Measurements from ENCODE around the gene FMN2. TPM values are rescaled to one million over a fixed set of nuclear protein-coding genes. Genes with fewer than 3 reads are reported as not detected.
A peak's percentile ranks its signal among the peaks of the same experiment; 100 is the strongest.
"Not testable (repeated sequence)": the region's sequence is repeated elsewhere in the genome, so short reads cannot be mapped to it uniquely, and the experiment has no call there.

Gene FMN2
- total RNA-seq, 1 donor, result 34.5 TPM

DNA sequence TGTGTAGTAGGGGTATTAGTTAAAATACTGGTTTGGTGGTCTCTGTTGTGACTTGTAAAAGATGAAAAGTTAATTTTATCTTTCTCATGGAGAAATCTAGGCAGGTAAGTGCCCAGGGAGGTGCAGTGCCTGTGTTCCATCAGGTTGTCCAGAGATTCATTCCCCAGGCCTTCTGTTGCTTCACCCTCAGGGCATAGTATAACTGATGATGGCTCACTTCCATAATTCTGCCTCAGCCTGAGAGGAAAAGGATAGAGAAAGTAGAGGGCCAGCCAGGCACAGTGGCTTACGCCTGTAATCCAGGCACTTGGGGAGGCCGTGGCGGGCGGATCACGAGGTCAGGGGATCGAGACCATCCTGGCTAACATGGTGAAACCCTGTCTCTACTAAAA lies 153.9 kb downstream of the FMN2 start:
- H3K4me3 ChIP-seq (ENCODE audit: low read depth, low read length), result no peak overlapping the region
- TF ChIP-seq, protein P1, sequence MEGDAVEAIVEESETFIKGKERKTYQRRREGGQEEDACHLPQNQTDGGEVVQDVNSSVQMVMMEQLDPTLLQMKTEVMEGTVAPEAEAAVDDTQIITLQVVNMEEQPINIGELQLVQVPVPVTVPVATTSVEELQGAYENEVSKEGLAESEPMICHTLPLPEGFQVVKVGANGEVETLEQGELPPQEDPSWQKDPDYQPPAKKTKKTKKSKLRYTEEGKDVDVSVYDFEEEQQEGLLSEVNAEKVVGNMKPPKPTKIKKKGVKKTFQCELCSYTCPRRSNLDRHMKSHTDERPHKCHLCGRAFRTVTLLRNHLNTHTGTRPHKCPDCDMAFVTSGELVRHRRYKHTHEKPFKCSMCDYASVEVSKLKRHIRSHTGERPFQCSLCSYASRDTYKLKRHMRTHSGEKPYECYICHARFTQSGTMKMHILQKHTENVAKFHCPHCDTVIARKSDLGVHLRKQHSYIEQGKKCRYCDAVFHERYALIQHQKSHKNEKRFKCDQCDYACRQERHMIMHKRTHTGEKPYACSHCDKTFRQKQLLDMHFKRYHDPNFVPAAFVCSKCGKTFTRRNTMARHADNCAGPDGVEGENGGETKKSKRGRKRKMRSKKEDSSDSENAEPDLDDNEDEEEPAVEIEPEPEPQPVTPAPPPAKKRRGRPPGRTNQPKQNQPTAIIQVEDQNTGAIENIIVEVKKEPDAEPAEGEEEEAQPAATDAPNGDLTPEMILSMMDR (IDR thresholded peaks at IDR 0.05; ENCODE audit: insufficient read depth, low read length), result no peak
- DNase-seq (ENCODE audit: low read depth), result peak; percentile 19

DNA sequence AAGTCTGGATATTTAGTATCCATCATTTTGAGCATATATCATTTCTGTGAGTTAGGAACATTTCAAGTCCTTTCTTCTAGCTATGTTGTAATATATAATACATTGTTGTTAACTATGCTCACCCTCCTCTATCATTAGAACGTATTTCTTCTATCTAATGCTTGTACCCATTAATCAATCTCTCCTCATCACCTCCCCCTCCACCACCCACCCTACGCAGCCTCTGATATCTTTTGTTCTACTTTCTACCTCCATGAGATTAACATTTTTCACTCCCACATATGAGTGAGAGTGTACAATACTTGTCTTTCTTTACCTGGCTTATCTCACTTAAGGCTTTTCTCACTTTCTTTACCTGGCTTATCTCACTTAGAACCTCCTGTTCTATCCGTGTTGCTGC lies 156.2 kb downstream of the FMN2 start:
- H3K4me3 ChIP-seq (ENCODE audit: low read depth, low read length), result no peak overlapping the region
- TF ChIP-seq, protein P1 (IDR thresholded peaks at IDR 0.05; ENCODE audit: insufficient read depth, low read length), result no peak
- DNase-seq (ENCODE audit: low read depth), result no peak

DNA sequence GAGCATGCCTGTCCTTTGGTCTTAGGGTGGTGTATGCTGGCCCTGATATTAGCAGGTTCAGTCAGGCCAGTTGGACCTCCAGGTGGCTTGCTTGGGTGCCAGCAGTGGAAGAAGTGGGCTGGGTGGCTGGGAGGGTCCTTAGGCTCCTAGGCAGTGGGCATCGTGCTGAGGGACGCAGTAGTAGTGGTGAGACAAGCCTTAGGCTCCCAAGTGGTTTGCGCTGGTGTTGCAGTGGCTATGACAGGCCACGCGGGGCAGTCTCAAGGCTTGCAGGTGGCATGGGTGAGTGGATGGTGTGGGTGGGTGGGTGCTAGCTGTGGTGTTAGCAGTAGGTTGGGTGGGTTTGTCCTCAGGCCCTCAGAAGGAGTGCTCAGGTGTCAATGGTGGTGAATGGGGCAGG lies 162.3 kb downstream of the FMN2 start:
- H3K4me3 ChIP-seq (ENCODE audit: low read depth, low read length), result no peak overlapping the region
- DNase-seq (ENCODE audit: low read depth), result no peak
- TF ChIP-seq, protein P1 (IDR thresholded peaks at IDR 0.05; ENCODE audit: insufficient read depth, low read length), result no peak

DNA sequence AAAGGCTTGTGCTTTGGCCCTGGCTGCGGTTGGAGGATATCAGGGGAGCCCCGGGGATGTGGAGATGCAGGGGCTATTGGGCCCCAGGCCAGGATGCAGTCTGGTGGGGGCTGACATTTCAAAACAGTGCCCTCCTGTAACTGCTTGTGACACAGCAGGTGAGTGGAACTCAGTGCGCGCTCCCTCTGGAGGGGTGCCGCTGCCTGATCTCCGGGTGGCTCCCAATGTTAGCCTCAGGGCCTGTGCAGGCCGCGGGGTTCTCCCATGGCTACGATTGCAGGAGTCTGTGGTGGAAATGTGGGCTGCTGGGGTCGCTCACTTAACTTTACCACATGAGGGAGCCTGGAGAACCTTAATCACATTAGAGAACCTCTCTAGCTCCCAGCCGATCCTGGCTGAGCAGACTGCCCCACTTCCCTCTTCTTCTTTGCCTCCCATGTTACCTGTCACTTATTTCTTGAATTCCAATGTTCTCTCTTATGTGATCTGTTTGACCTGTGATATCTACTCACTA lies 163.2 kb downstream of the FMN2 start:
- no peak overlapping the region for H3K4me3 ChIP-seq (ENCODE audit: low read depth, low read length)
- TF ChIP-seq, protein P1 (IDR thresholded peaks at IDR 0.05; ENCODE audit: insufficient read depth, low read length), result no peak
- DNase-seq (ENCODE audit: low read depth), result no peak

DNA sequence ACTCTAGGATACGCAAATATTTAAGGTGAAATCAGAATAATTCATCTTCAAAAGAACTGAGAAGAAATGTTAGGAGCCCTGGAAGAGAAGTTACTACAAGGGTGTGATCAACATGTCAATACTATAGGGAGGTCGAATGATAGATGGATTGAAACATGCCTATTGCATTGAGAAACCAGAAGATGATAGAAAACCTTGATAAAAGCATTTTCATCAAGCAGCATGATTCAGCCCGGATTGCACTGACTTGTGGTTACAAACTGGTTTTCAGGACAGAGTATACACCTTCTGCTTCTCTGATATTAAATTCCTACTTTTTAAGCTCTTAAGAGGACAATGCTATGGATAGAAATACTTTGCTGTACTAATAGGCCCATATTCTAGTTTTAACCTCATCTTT lies 164.2 kb downstream of the FMN2 start:
- no peak for DNase-seq (ENCODE audit: low read depth)
- TF ChIP-seq, protein P1 (IDR thresholded peaks at IDR 0.05; ENCODE audit: insufficient read depth, low read length), result no peak
- H3K4me3 ChIP-seq (ENCODE audit: low read depth, low read length), result no peak overlapping the region

DNA sequence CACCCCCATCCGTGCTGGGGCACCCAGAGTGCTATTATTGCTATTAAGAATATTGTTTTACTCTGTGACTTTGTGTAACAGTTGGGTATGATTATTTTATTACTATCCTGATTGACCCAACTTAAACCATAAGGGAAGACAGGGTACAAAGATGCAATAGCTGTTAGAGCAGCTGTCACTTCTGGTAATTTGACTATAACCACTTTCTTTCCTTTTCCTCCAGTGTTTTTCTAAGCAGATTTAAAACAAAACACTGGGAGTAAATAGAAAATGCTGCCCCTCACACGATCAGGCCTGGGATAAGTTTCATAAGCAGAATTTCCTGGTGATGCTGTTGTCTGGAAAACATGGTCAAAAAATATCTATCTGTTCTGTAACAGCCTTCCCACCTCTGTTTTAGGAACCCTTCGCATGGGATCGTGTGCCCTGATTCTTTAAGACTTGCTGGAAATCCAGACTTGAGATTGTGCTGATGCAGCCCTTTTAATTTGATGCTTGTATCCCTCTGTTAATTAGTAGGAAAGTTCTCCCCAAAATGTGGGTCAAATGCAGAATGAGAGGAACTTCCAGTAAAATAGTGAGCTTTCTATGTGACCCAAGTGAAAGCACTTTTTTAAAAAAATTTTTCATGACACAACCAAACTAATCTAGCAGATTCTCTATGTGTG lies 165.3 kb downstream of the FMN2 start:
- no peak for DNase-seq (ENCODE audit: low read depth)
- TF ChIP-seq, protein P1 (IDR thresholded peaks at IDR 0.05; ENCODE audit: insufficient read depth, low read length), result no peak
- H3K4me3 ChIP-seq (ENCODE audit: low read depth, low read length), result no peak overlapping the region

DNA sequence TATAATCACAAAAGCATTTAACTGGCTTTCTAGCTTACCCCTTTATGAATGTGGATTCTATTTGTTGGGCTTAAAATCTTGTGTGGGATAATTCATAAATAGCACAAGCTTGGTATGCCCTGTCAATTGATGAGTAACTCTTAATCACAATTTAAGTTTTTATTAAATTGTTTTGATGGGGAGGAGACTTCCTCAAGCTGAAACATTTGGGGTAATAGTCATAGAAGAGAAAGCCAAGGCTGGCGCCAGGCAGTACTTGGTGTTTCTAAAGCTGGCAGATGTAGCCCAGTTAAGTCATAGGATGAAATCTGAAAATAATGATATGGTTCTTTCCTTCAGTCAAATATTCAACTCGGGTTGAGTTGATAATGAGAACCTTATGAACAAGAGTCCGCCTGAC lies 167.2 kb downstream of the FMN2 start:
- H3K4me3 ChIP-seq (ENCODE audit: low read depth, low read length), result no peak overlapping the region
- TF ChIP-seq, protein P1 (IDR thresholded peaks at IDR 0.05; ENCODE audit: insufficient read depth, low read length), result no peak
- peak; percentile 97 for DNase-seq (ENCODE audit: low read depth)

DNA sequence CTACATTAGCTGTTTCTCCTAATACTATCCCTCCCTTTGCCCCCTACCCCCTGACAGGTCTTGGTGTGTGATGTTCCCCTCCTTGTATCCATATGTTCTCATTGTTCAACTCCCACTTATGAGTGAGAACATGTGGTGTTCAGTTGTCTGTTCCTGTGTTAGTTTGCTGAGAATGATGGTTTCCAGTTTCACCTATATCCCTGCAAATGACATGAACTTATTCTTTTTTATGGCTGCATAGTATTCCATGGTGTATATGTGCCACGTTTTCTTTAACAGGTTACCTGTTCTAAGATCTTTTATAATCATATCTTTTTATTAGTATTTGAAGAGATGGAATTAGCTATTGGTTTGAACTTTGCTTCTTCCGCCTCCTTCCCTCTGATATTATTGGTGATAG lies 172.8 kb downstream of the FMN2 start:
- not testable (repeated sequence) for H3K4me3 ChIP-seq (ENCODE audit: low read depth, low read length); DNase-seq (ENCODE audit: low read depth)
